Activated naive CD4-positive, alpha-beta T cell (primary cell): Measurements from ENCODE around the gene GTF2F2.
"Not testable (repeated sequence)": the region's sequence is repeated elsewhere in the genome, so short reads cannot be mapped to it uniquely, and the experiment has no call there.

Source experiments
- DNase-seq, 4 experiments: peaks; one replicate each; lab custom pipeline; 2025; lab: John Stamatoyannopoulos, UW

Gene GTF2F2

DNA sequence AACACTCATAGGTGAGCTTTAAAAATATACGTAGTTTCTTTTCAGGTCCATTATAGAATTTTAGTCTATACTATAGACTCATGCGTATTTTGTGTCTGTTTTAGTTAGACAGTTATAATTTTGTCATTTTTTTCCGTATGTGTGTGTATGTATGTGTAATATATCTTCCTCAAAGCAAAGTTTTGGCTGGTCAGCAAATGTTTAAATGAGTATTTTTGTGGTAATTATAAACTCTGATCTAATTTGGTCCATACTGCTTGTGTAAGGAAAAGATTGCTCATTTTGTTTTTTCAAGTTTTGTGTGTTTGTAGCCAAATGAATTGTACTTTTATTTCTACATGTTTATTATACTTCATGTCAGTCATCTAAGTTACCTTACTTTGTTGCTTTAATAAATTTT lies 60.0 kb downstream of the GTF2F2 start:
- DNase-seq: no peak

- DNase-seq: no peak
Observed at GRCh38 chr13:45180713-45181601, 60.6 kb downstream of the GTF2F2 start.

DNA sequence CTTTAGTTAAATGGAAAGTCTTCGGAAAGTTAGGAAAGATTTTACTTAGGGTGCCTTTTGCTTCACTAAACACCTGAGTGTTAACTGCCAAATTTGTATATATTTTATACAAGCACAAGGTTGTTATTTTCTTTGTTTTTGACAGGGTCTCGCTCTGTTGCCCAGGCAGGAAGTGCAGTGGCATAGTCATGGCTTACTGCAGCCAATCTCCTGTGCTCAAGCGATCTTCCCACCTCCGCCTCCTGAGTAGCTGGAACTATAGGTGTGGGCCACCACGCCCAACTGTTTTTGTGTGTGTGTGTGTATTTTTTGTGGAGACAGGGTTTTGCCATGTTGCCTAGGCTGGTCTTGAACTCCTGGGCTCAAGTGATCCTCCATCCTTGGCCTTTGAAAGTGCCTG lies 64.4 kb downstream of the GTF2F2 start:
- no peak for DNase-seq

GRCh38 chr13:45185286-45185685 lies 65.0 kb downstream of the GTF2F2 start:
- no peak for DNase-seq

GRCh38 chr13:45189077-45189476 lies 68.8 kb downstream of the GTF2F2 start:
- DNase-seq: not testable (repeated sequence)

GRCh38 chr13:45189511-45189910 lies 69.2 kb downstream of the GTF2F2 start:
- DNase-seq: not testable (repeated sequence)

GRCh38 chr13:45191874-45192273 lies 71.6 kb downstream of the GTF2F2 start:
- no peak for DNase-seq

GRCh38 chr13:45194081-45194939 lies 74.0 kb downstream of the GTF2F2 start:
- DNase-seq: no peak

- no peak for DNase-seq
Observed at GRCh38 chr13:45195421-45195820, 75.1 kb downstream of the GTF2F2 start.

DNA sequence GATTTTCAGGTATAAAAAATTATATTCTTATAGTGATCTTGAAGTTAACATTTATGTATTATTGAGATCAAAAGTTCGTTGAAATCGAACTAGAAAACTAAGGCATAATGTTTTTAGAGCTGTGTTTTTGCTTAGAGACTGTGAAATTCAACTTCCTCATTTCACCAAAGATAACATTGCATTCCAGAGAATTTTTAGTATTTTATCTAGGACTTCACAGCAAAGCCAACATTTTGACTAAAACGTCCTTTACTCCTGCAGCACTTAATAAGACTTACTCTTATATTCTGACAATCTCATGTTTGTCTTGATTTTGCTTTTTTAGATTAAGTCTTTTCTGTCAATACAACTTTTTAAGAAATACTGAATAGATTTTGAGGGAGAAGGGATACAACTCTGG lies 75.8 kb downstream of the GTF2F2 start:
- DNase-seq: no peak

DNA sequence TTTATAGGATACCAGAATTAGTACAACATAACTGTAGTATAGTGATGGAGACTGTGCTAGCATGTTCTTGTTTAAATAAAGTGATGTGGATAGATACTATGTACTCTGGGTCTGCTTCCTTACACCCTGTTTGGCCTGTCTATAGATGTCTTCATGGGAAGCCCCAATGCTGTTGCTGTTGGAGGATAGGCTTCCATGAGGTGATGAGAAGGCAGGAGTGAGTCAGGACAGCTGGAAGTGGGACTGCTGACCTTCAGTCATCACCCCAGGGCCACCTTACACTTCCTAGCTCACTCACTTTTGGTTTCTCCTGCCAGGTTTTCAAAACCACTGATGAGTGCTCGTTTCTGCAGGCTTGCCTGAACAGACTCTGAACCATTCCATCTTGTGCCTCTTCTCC lies 76.3 kb downstream of the GTF2F2 start:
- DNase-seq: no peak

- DNase-seq: no peak
Observed at GRCh38 chr13:45198041-45198440, 77.7 kb downstream of the GTF2F2 start.

DNA sequence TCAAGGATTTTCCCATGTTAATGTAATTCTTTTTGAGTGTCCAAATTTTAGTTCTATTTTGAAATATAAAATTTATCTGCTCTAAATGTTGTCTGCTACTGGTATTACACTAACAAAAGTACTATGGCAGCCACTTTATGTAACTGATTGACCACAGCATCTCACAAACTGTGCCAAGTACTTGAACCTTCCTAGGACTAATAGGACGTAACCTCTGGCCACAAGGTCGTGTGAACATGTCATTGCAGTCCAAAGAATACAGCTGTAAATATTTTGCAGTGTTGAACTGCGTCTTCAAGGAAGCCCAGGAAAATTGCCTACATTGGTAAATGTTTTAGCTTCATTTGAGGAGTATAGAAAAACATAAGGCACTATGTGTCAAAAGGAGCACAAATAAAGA lies 78.6 kb downstream of the GTF2F2 start:
- no peak for DNase-seq

DNA sequence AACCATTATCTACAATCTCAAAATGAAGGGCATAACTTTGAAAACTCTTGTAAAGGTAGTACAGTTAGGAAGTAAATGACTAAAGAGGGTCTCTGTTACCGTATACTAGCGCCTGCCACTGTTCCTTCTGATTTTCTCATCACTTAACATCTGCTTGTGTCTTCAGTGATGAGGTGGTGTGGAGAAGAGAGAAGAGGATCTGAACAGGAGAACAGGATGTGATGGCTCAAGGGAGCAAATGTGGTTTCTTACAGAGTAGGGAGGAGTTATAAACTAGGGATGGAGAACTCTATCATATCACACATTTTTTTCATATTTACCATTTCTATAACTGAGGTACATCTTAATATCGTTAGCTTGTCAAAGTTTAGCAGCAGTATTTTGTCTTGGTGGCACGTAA lies 79.4 kb downstream of the GTF2F2 start:
- no peak for DNase-seq

DNA sequence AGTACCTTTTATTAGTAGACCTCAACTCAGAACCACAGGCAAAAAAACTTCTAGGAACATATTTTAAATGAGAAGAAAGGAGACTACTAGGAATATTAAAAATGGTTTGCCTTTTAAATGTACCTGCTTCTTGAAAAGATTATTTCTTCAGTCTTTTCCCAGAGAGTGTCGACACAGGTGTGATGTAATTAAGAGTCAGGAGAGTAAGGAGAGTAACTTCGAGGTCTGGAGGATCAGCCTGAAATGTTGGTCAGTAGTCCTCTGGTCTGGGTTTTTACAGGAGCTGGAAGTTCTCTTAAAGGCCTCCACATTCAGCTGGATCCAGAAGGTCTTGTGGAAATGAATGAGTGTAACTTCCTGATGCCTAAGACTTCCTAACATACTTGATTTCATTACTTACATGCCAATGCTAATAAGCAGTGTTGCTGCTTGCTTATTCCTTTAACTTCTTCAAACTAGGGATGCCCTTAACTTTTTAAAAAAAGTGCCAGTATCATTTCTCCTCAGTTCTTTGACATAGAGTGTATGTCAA lies 80.5 kb downstream of the GTF2F2 start, which contains the start of gene KCTD4:
Gene KCTD4 (minus strand): TSS at position 345 of the 532 bp plus-strand sequence. CDS start 6,478 bp downstream, outside the sequence.
- no peak for DNase-seq

- DNase-seq: no peak
Observed at GRCh38 chr13:45205124-45205523, 84.8 kb downstream of the GTF2F2 start.

DNA sequence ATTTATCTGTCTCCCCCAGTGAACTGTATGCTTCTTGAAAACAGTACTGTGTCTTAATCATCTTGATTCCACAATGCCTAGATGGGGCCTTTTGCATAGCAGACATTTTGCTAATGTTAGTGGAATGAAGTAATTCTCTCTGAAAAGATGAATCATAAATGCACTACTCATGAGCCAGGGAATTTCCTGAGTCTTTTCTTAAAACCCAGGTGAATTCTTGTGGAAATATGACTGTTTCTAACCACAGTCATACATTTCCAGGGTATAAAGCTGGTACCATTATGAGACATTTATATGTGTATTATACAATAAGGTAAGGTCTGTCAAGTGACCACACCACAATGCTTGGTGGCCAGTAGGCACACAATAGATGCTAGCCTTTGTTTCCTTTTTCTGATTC lies 86.0 kb downstream of the GTF2F2 start:
- no peak for DNase-seq

DNA sequence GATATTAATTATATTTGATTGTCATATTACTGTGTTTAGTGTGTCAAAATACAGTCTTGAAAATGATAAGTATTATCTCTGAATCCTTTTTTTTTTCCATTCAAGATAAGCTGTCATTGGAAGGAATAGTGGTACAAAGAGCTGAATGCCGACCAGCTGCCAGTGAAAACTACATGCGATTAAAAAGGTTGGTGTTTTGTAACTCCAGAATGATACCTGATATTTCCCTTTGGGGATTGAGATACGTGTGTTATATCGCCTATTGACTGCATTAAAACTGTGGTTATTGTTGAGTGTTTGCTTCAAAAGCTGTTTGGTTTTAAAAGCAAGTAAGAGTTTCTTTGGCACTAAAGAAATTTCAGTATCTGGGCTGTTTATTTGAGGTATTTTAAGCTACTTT lies 87.0 kb downstream of the GTF2F2 start:
- no peak for DNase-seq

DNA sequence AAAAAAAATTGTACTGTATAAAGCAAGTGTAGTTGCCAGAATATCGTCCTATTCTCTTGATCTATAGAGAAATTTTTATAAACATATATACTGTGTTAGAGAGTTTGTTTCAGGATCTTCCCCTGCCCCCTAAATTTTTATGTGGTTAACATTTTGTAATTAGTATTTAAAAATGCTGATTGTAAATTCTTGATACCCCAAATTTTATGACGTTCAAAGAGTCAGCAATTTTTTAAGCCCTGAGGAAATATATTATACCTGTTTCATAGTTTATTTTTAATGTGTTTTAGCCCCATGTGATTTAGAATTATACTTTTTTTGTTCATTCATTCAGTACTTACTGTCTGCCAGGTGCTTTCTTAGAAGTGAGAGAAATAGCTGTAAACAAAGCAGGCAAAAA lies 87.8 kb downstream of the GTF2F2 start:
- no peak for DNase-seq

DNA sequence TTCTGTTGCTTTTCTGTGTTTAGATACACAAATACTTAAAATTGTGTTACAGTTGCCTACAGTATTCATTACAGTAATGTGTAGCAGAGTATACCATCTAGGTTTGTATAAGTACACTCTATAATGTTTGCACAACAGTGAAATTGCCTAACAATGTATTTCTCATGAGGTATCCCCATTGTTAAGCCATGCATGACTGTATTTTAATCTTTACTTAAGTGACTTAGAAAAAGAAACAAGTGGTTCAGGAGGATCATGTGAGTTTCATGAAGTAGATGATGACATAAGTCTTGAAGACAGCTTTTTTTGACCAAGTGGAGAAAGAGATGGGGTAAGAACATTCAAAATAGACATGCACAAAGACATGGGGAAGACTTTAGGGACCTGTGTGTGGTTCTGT lies 88.9 kb downstream of the GTF2F2 start:
- DNase-seq: no peak

DNA sequence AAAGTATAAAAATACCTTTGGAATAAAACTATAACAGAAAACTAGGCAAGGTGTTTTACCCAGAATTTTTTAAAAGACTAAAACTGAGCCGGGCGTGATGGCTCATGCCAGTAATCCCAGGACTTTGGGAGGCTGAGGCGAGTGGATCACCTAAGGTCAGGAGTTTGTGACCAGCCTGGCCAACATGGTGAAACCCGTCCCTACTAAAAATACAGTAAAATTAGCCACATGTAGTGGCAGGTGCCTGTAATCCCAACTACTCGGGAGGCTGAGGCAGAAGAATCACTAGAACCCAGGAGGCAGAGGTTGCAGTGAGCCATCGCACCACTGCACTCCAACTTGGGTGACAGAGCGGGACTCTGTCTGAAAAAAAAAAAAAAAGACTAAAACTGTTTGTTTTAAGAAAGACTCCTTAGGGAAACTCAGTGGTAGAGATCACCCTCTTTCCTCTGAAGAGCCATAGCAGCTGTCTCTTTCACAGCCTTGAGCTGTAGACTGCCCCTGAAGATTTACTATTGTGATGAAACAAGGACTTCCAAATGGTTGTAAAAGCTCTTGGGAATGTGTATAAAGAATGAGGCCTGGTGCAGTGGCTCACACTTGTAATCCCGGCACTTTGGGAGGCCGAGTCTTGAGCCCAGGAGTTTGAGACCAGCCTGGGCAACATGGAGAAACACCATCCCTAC lies 95.2 kb downstream of the GTF2F2 start:
- DNase-seq: no peak

DNA sequence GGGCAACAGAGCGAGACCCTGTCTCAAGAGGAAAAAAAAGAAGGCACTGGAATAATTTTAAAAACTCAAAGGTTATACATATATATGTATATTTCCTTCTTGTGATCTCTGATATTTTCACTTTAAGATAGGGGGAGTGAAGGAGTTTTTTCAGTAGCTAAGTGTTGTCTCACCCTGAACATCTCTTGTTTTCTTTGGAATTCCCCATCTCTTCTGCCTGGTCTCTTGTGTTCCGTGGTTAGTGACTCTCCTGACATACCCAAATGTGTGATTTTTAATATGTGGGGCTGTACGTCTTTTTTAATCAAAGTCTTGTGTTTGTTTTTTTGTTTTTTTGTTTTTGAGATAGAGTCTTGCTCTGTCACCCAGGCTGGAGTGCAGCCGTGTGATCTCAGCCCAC lies 95.9 kb downstream of the GTF2F2 start:
- no peak for DNase-seq
